Astrocyte of the spinal cord (primary cell): ENCODE data around the gene CHCHD6.
A peak's percentile ranks its signal among the peaks of the same experiment; 100 is the strongest.

Experiments used
- DNase-seq: peaks from one replicate; pipeline ENCODE4 v3.0.0; 2011; ENCODE audit warnings: low read depth, low spot score
- H3K4me3 ChIP-seq: 2 replicates; pipeline ENCODE4 v1.5.1; 2011; ENCODE audit warnings: low read depth, mild to moderate bottlenecking, low read length, moderate library complexity
- CTCF ChIP-seq: IDR thresholded peaks from 2 replicates; pipeline ENCODE4 v1.5.1; 2012; ENCODE audit warnings: low read depth, mild to moderate bottlenecking, low read length, inconsistent platforms
- in situ Hi-C: cut with HindIII; loops from 2 replicates; pipeline ENCODE4 v1.10.0; 2017; ENCODE audit warnings: low sequenced_read_pairs

The CHCHD6 gene

GRCh38 chr3:126826693-126827092, 122.7 kb downstream of the CHCHD6 start:
- no peak for DNase-seq
- in situ Hi-C loops: no loop called here
- H3K4me3 ChIP-seq: no peak overlapping the region
- TF ChIP-seq CTCF: no peak

- no peak overlapping the region for H3K4me3 ChIP-seq
- no peak for TF ChIP-seq CTCF
- in situ Hi-C loops: no loop called here
- DNase-seq: no peak
These were observed 123.1 kb downstream of the CHCHD6 start for GRCh38 chr3:126827121-126827520.

- DNase-seq: no peak
- TF ChIP-seq CTCF: no peak
- no peak overlapping the region for H3K4me3 ChIP-seq
- in situ Hi-C loops: no loop called here
These were observed 124.3 kb downstream of the CHCHD6 start for GRCh38 chr3:126828306-126828705.

- TF ChIP-seq CTCF: no peak
- DNase-seq: no peak
- in situ Hi-C loops: no loop called here
- H3K4me3 ChIP-seq: no peak overlapping the region
These were observed 128.9 kb downstream of the CHCHD6 start for GRCh38 chr3:126832933-126833332.

GRCh38 chr3:126834596-126835471, 130.8 kb downstream of the CHCHD6 start:
- H3K4me3 ChIP-seq: no peak overlapping the region
- in situ Hi-C loops: no loop called here
- DNase-seq: peak; percentile 21
- no peak for TF ChIP-seq CTCF

- peak; percentile 34 for TF ChIP-seq CTCF
- no peak overlapping the region for H3K4me3 ChIP-seq
- peak; percentile 56 for DNase-seq
- in situ Hi-C loops: no loop called here
These were observed 131.6 kb downstream of the CHCHD6 start for GRCh38 chr3:126835472-126836219.
